HEK293 (cell line): ENCODE results near the gene DCAKD.

Experiments
- GLIS1 ChIP-seq: fragments of 450-650 bp; formaldehyde crosslinking; IDR thresholded peaks from 2 replicates; pipeline ENCODE4 v1.5.1; 2016; ENCODE audit warnings: missing biosample characterization, missing genetic modification characterization
- KLF10 ChIP-seq: fragments of 450-650 bp; IDR thresholded peaks from 2 replicates; pipeline ENCODE4 v1.5.1; 2018; ENCODE audit warnings: missing biosample characterization, mild to moderate bottlenecking, missing genetic modification characterization
- MYNN ChIP-seq: fragments of 450-650 bp; formaldehyde crosslinking; IDR thresholded peaks from 2 replicates; pipeline ENCODE4 v1.5.1; 2016; ENCODE audit warnings: missing biosample characterization, missing genetic modification characterization, borderline replicate concordance
- SETDB1 ChIP-seq: IDR thresholded peaks from one replicate; pipeline ENCODE4 v1.6.1; 2017; ENCODE audit warnings: mild to moderate bottlenecking, low read length, moderate library complexity, mixed read lengths; ENCODE audit not compliant: insufficient read length
- SP2 ChIP-seq: fragments of 450-650 bp; formaldehyde crosslinking; IDR thresholded peaks from 2 replicates; pipeline ENCODE4 v1.5.1; 2016; ENCODE audit warnings: missing biosample characterization, missing genetic modification characterization
- YY1 ChIP-seq: fragments of 450-650 bp; formaldehyde crosslinking; IDR thresholded peaks from 2 replicates; pipeline ENCODE4 v1.5.1; 2018; ENCODE audit warnings: missing biosample characterization, missing genetic modification characterization
- ZBTB20 ChIP-seq: fragments of 450-650 bp; formaldehyde crosslinking; IDR thresholded peaks from 2 replicates; pipeline ENCODE4 v1.5.1; 2016; ENCODE audit warnings: missing biosample characterization, missing genetic modification characterization
- ZNF112 ChIP-seq: fragments of 450-650 bp; formaldehyde crosslinking; IDR thresholded peaks from 2 replicates; pipeline ENCODE4 v1.5.0; 2017; ENCODE audit warnings: missing biosample characterization, missing genetic modification characterization
- ZNF223 ChIP-seq: fragments of 450-650 bp; formaldehyde crosslinking; IDR thresholded peaks from 2 replicates; pipeline ENCODE4 v1.5.1; 2016; ENCODE audit warnings: missing biosample characterization, missing genetic modification characterization
- ZNF24 ChIP-seq: fragments of 450-650 bp; formaldehyde crosslinking; IDR thresholded peaks from 2 replicates; pipeline ENCODE4 v1.5.1; 2016; ENCODE audit warnings: missing biosample characterization, missing genetic modification characterization
- ZNF585B ChIP-seq: fragments of 450-650 bp; formaldehyde crosslinking; IDR thresholded peaks from 2 replicates; pipeline ENCODE4 v1.5.1; 2016; ENCODE audit warnings: missing biosample characterization, missing genetic modification characterization
- TF ChIP-seq, protein P1 (sequence below): fragments of 450-650 bp; formaldehyde crosslinking; IDR thresholded peaks from 2 replicates; pipeline ENCODE4 v1.5.1; 2016; ENCODE audit warnings: missing biosample characterization, missing genetic modification characterization
- TF ChIP-seq, protein P2 (sequence below): fragments of 450-650 bp; formaldehyde crosslinking; IDR thresholded peaks from 2 replicates; pipeline ENCODE4 v1.5.1; 2017; ENCODE audit warnings: missing biosample characterization, mild to moderate bottlenecking, missing genetic modification characterization, moderate library complexity
- TF ChIP-seq, protein P3 (sequence below): fragments of 450-650 bp; IDR thresholded peaks from 2 replicates; pipeline ENCODE4 v1.5.1; 2018; ENCODE audit warnings: missing biosample characterization, missing genetic modification characterization

DNA sequence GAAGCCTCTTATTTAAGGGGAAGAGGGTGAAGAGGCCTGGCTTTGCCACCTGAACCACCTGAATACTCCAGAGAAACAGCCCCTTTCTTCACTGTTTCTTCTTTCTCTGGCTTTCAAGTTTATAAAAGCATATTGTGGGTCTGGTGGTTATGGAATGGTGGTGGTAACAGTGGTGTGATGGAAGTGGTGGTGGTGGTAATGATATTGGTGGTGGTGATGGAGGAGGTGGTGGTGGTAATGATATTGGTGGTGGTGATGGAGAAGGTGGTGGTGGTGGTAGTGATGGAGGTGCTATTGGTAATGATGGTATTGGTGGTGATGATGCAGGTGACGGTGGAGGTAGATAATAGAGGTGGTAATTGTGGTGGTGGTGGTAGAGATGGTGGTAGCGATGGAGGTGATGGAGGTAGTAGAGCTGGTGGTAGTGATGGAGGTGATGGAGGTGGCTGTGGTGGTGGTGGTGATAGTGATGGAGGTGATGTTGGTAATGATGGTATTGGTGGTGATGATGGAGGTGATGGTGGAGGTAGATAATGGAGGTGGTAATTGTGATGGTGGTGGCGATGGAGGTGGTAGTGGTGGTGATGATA, 69.2 kb downstream of the DCAKD start:
- TF ChIP-seq, protein P1, sequence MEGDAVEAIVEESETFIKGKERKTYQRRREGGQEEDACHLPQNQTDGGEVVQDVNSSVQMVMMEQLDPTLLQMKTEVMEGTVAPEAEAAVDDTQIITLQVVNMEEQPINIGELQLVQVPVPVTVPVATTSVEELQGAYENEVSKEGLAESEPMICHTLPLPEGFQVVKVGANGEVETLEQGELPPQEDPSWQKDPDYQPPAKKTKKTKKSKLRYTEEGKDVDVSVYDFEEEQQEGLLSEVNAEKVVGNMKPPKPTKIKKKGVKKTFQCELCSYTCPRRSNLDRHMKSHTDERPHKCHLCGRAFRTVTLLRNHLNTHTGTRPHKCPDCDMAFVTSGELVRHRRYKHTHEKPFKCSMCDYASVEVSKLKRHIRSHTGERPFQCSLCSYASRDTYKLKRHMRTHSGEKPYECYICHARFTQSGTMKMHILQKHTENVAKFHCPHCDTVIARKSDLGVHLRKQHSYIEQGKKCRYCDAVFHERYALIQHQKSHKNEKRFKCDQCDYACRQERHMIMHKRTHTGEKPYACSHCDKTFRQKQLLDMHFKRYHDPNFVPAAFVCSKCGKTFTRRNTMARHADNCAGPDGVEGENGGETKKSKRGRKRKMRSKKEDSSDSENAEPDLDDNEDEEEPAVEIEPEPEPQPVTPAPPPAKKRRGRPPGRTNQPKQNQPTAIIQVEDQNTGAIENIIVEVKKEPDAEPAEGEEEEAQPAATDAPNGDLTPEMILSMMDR (tag by site-specific recombination), result no peak
- TF ChIP-seq ZNF223 (tag by site-specific recombination) (no peak), YY1 (tag by site-specific recombination) (no peak), SETDB1 (no peak), SP2 (tag by site-specific recombination) (no peak), GLIS1 (tag by site-specific recombination) (no peak), MYNN (tag by site-specific recombination) (no peak), ZNF585B (no peak), ZNF24 (no peak), ZBTB20 (no peak), ZNF112 (tag by site-specific recombination) (no peak), KLF10 (tag by site-specific recombination) (no peak)
- TF ChIP-seq, protein P2, sequence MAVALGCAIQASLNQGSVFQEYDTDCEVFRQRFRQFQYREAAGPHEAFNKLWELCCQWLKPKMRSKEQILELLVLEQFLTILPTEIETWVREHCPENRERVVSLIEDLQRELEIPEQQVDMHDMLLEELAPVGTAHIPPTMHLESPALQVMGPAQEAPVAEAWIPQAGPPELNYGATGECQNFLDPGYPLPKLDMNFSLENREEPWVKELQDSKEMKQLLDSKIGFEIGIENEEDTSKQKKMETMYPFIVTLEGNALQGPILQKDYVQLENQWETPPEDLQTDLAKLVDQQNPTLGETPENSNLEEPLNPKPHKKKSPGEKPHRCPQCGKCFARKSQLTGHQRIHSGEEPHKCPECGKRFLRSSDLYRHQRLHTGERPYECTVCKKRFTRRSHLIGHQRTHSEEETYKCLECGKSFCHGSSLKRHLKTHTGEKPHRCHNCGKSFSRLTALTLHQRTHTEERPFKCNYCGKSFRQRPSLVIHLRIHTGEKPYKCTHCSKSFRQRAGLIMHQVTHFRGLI (tag by site-specific recombination), result no peak
- TF ChIP-seq, protein P3, sequence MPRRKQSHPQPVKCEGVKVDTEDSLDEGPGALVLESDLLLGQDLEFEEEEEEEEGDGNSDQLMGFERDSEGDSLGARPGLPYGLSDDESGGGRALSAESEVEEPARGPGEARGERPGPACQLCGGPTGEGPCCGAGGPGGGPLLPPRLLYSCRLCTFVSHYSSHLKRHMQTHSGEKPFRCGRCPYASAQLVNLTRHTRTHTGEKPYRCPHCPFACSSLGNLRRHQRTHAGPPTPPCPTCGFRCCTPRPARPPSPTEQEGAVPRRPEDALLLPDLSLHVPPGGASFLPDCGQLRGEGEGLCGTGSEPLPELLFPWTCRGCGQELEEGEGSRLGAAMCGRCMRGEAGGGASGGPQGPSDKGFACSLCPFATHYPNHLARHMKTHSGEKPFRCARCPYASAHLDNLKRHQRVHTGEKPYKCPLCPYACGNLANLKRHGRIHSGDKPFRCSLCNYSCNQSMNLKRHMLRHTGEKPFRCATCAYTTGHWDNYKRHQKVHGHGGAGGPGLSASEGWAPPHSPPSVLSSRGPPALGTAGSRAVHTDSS (tag by site-specific recombination), result no peak
